Central memory CD8-positive, alpha-beta T cell (primary cell): ENCODE results near the gene SLC25A13.

Experiments used
- ATAC-seq: fragments of 150-1000 bp; cut with Tn5 transposase; replicated peaks from 2 replicates; pipeline ENCODE4 v1.10.0; 2022; ENCODE audit warnings: mild to moderate bottlenecking, moderate FRiP score, moderate number of reproducible peaks; ENCODE audit not compliant: poor library complexity, severe bottlenecking; ENCODE audit errors: extremely low read depth
- DNase-seq, 2 donors: peaks; one replicate each; pipeline ENCODE4 v3.0.0; 2021; ENCODE audit warnings: low spot score in 2 of 2
- H3K27ac Mint-ChIP-seq: one replicate; pipeline ENCODE4 v1.8.0; 2022; ENCODE audit warnings: low read depth, mild to moderate bottlenecking, moderate library complexity, mixed read lengths
- H3K27me3 Mint-ChIP-seq: one replicate; pipeline ENCODE4 v1.8.0; 2022; ENCODE audit warnings: mixed read lengths
- H3K36me3 Mint-ChIP-seq: one replicate; pipeline ENCODE4 v1.8.0; 2022; ENCODE audit warnings: mild to moderate bottlenecking, moderate library complexity, mixed read lengths; ENCODE audit not compliant: insufficient read depth
- H3K4me1 Mint-ChIP-seq: one replicate; pipeline ENCODE4 v1.8.0; 2022; ENCODE audit warnings: mixed read lengths
- H3K4me3 Mint-ChIP-seq: one replicate; pipeline ENCODE4 v1.8.0; 2022; ENCODE audit warnings: mild to moderate bottlenecking, moderate library complexity, mixed read lengths
- H3K9me3 Mint-ChIP-seq: one replicate; pipeline ENCODE4 v1.8.0; 2022; ENCODE audit warnings: mixed read lengths

The SLC25A13 gene

GRCh38 chr7:96244992-96245292, 77.0 kb downstream of the SLC25A13 start:
- Mint-ChIP-seq H3K27ac (no peak overlapping the region), H3K9me3 (no peaks in the 10 kb centered on the region), H3K36me3 (no peaks in the 10 kb centered on the region), H3K4me1 (peaks cover 21% of the 10 kb centered on the region), H3K27me3 (no peaks in the 10 kb centered on the region), H3K4me3 (no peak overlapping the region)
- DNase-seq: no peak
- no peak for ATAC-seq

- H3K27ac Mint-ChIP-seq: no peak overlapping the region
- no peak overlapping the region for H3K4me3 Mint-ChIP-seq
These were observed 77.5 kb downstream of the SLC25A13 start for GRCh38 chr7:96244244-96244991.

GRCh38 chr7:96243241-96243640, 78.7 kb downstream of the SLC25A13 start:
- DNase-seq: no peak
- no peaks in the 10 kb centered on the region for H3K27me3 Mint-ChIP-seq
- no peak overlapping the region for H3K4me3 Mint-ChIP-seq
- H3K36me3 Mint-ChIP-seq: no peaks in the 10 kb centered on the region
- no peak for ATAC-seq
- no peaks in the 10 kb centered on the region for H3K9me3 Mint-ChIP-seq
- no peak overlapping the region for H3K27ac Mint-ChIP-seq
- peaks cover 21% of the 10 kb centered on the region for H3K4me1 Mint-ChIP-seq

More at GRCh38 chr7:96244244-96244991, 77.5 kb downstream of the SLC25A13 start:
- Mint-ChIP-seq H3K36me3 (no peaks in the 10 kb centered on the region), H3K4me1 (peaks cover 21% of the 10 kb centered on the region), H3K27me3 (no peaks in the 10 kb centered on the region), H3K9me3 (no peaks in the 10 kb centered on the region)
- no peak for ATAC-seq
- no peak for DNase-seq

- ATAC-seq (no peak), DNase-seq (no peak)
- Mint-ChIP-seq H3K27ac (no peak overlapping the region), H3K4me1 (peaks cover 21% of the 10 kb centered on the region), H3K9me3 (no peaks in the 10 kb centered on the region), H3K4me3 (no peak overlapping the region), H3K36me3 (no peaks in the 10 kb centered on the region), H3K27me3 (no peaks in the 10 kb centered on the region)
These were observed 80.0 kb downstream of the SLC25A13 start for GRCh38 chr7:96241855-96242254.

- Mint-ChIP-seq H3K36me3 (no peaks in the 10 kb centered on the region), H3K27ac (no peak overlapping the region), H3K4me1 (peaks cover 21% of the 10 kb centered on the region), H3K9me3 (no peaks in the 10 kb centered on the region), H3K4me3 (no peak overlapping the region), H3K27me3 (no peaks in the 10 kb centered on the region)
- ATAC-seq: no peak
- no peak for DNase-seq
These were observed 82.7 kb downstream of the SLC25A13 start for GRCh38 chr7:96238976-96239766.

GRCh38 chr7:96238474-96238873, 83.4 kb downstream of the SLC25A13 start:
- ATAC-seq (no peak), DNase-seq (no peak)
- Mint-ChIP-seq H3K4me1 (peaks cover 16% of the 10 kb centered on the region), H3K27ac (no peak overlapping the region), H3K4me3 (no peak overlapping the region), H3K9me3 (no peaks in the 10 kb centered on the region), H3K36me3 (no peaks in the 10 kb centered on the region), H3K27me3 (no peaks in the 10 kb centered on the region)

GRCh38 chr7:96237040-96237439, 84.9 kb downstream of the SLC25A13 start:
- Mint-ChIP-seq H3K36me3 (no peaks in the 10 kb centered on the region), H3K9me3 (no peaks in the 10 kb centered on the region), H3K4me3 (no peak overlapping the region), H3K27me3 (no peaks in the 10 kb centered on the region), H3K4me1 (peaks cover 4% of the 10 kb centered on the region), H3K27ac (no peak overlapping the region)
- no peak for ATAC-seq
- DNase-seq: no peak

- Mint-ChIP-seq H3K9me3 (no peaks in the 10 kb centered on the region), H3K4me1 (no peaks in the 10 kb centered on the region), H3K4me3 (no peak overlapping the region), H3K36me3 (no peaks in the 10 kb centered on the region), H3K27ac (no peak overlapping the region), H3K27me3 (no peaks in the 10 kb centered on the region)
- DNase-seq (no peak), ATAC-seq (no peak)
These were observed 85.5 kb downstream of the SLC25A13 start for GRCh38 chr7:96236198-96237039.

- no peak for ATAC-seq
- no peak overlapping the region for H3K4me3 Mint-ChIP-seq
- no peak for DNase-seq
- no peaks in the 10 kb centered on the region for H3K4me1 Mint-ChIP-seq
- no peaks in the 10 kb centered on the region for H3K9me3 Mint-ChIP-seq
- H3K27me3 Mint-ChIP-seq: no peaks in the 10 kb centered on the region
- no peaks in the 10 kb centered on the region for H3K36me3 Mint-ChIP-seq
- no peak overlapping the region for H3K27ac Mint-ChIP-seq
These were observed 86.6 kb downstream of the SLC25A13 start for GRCh38 chr7:96235281-96235680.

- no peaks in the 10 kb centered on the region for H3K4me1 Mint-ChIP-seq
- H3K9me3 Mint-ChIP-seq: no peaks in the 10 kb centered on the region
These were observed 88.3 kb downstream of the SLC25A13 start for GRCh38 chr7:96233528-96234154.

GRCh38 chr7:96233084-96233483, 88.8 kb downstream of the SLC25A13 start:
- no peaks in the 10 kb centered on the region for H3K9me3 Mint-ChIP-seq
- H3K36me3 Mint-ChIP-seq: peaks cover 2% of the 10 kb centered on the region
- no peak for DNase-seq
- H3K27me3 Mint-ChIP-seq: no peaks in the 10 kb centered on the region
- ATAC-seq: no peak
- no peak overlapping the region for H3K4me3 Mint-ChIP-seq
- no peak overlapping the region for H3K27ac Mint-ChIP-seq
- no peaks in the 10 kb centered on the region for H3K4me1 Mint-ChIP-seq

More at GRCh38 chr7:96233528-96234154, 88.3 kb downstream of the SLC25A13 start:
- Mint-ChIP-seq H3K36me3 (no peaks in the 10 kb centered on the region), H3K27ac (no peak overlapping the region), H3K4me3 (no peak overlapping the region), H3K27me3 (no peaks in the 10 kb centered on the region)
- ATAC-seq (no peak), DNase-seq (no peak)

- no peak overlapping the region for H3K27ac Mint-ChIP-seq
- H3K4me1 Mint-ChIP-seq: no peaks in the 10 kb centered on the region
- DNase-seq (no peak), ATAC-seq (no peak)
- no peak overlapping the region for H3K4me3 Mint-ChIP-seq
- H3K27me3 Mint-ChIP-seq: no peaks in the 10 kb centered on the region
- H3K9me3 Mint-ChIP-seq: no peaks in the 10 kb centered on the region
- H3K36me3 Mint-ChIP-seq: peaks cover 3% of the 10 kb centered on the region
These were observed 93.1 kb downstream of the SLC25A13 start for GRCh38 chr7:96228760-96229159.
